C4-2B (cell line): ENCODE measurements around the gene PPP1R27.

Source experiments
- H3K27ac ChIP-seq: fragments of 450-650 bp; 2 replicates; pipeline ENCODE4 v1.5.1; 2017
- CTCF ChIP-seq: fragments of 450-650 bp; conservative IDR thresholded peaks from 2 replicates; pipeline ENCODE4 v1.5.1; 2017; ENCODE audit warnings: mild to moderate bottlenecking
- ZFX ChIP-seq: fragments of 450-650 bp; IDR thresholded peaks from 2 replicates; pipeline ENCODE4 v1.6.1; 2017

PPP1R27 gene

DNA sequence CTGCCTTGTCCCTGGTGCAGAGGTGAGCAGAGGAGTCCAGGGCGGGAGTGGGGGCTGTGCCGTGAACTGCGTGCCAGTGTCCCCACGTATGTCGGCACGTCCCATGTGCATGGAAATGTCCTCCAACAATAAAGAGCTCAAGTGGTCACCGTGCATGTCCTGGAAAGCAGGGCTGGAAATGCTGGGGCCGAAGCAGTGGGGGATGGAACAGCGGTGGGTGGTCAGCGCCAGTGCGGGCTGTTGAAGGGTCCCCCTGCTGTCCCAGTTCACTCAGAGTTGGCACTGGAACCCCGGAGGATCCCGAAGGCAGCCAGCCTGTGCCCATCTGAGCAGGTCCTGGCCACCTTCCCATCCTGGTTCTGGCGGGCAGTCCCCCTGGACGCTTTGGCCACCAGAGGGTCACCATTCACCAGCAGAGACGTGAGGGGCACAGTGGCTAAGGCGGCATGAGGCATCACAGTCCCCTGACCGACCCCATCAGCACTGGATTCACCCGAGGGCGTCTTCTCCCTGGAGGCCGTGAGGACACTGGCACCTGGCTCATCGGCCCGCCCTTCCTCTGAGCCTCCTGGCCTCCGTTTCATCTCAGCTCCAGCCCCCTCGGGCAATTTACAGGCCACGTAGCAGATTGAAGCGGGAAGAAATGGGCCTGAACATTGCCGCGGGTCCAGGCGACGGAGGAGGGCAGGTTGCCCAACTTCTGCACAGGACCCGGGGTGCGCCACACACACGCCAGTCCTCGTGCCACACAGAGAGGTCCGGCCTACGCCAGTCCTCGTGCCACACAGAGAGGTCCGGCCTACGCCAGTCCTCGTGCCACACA lies 20.8 kb downstream of the PPP1R27 start:
- H3K27ac ChIP-seq: no peak overlapping the region
- TF ChIP-seq CTCF: no peak
- TF ChIP-seq ZFX: no peak

DNA sequence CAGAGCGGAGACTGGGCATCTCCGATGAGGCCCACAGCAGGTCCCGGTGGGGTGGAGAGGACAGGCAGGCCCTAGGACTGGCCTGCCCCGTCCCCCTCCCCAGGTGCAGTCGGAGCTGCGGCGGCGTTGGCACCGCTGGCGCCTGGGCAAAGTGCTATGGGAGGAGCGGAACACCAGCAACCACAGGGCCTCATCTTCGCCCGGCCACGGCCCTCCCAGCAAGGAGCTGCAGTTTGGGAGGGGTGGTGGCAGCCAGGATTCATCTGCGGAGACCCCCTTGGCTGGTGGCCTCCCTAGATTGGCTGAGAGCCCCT lies 21.5 kb downstream of the PPP1R27 start:
- H3K27ac ChIP-seq: no peak overlapping the region
- no peak for TF ChIP-seq ZFX
- no peak for TF ChIP-seq CTCF

DNA sequence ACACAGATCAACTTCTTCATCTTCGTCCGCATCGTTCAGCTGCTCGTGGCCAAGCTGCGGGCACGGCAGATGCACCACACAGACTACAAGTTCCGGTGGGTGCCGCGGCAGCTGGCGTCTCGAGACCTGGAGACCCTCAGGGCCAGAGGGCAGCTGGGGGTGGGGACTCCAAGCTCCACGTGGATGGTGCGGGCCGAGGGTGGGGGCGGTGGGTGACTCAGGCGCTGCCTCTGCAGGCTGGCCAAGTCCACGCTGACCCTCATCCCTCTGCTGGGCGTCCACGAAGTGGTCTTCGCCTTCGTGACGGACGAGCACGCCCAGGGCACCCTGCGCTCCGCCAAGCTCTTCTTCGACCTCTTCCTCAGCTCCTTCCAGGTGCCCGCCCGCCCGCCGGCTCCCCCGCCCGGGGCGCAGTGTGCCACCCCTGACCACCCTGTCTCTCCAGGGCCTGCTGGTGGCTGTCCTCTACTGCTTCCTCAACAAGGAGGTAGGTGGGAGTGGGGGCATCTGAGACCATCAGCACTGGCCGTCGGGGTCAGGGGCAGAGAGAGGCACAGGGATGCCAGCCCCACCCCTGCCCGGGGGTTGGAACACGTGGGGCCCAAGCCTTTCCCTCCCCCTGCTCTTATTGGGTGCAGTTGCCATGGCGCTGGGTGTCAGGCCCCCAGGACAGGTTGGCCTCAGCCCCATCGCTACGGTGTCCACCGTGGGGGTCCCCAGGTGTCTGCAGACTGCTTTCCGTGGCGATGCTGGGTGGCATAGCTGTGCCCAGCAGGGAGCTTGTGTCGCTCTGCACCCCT lies 22.1 kb downstream of the PPP1R27 start:
- no peak for TF ChIP-seq ZFX
- TF ChIP-seq CTCF: no peak

GRCh38 chr17:81811705-81812570 lies 22.9 kb downstream of the PPP1R27 start:
- no peak for TF ChIP-seq CTCF
- no peak for TF ChIP-seq ZFX
- H3K27ac ChIP-seq: no peak overlapping the region

More for the DNA sequence above, 22.1 kb downstream of the PPP1R27 start:
- no peak overlapping the region for H3K27ac ChIP-seq

DNA sequence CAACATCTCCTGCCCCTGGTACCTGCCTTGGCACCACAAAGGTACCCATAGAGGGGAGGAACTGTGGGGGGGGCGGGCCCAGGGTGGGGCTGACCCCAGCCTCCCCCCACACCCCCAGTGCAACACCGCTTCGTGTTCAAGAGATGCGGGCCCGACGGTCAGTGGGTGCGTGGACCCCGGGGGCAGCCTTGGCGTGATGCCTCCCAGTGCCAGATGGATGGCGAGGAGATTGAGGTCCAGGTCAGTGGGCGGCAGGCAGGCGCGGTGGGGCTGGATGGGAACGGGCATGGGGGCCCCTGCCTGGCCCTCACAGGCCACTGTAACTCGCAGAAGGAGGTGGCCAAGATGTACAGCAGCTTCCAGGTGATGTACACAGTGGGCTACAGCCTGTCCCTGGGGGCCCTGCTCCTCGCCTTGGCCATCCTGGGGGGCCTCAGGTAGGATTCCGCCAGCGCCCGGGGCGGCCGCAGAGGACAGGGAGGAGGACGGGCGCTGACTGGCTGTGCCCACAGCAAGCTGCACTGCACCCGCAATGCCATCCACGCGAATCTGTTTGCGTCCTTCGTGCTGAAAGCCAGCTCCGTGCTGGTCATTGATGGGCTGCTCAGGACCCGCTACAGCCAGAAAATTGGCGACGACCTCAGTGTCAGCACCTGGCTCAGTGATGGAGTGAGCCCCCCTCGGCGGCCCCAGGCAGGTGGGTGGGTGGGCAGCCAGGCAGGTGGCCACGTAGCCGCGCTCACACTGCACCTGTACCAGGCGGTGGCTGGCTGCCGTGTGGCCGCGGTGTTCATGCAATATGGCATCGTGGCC lies 23.8 kb downstream of the PPP1R27 start:
- no peak overlapping the region for H3K27ac ChIP-seq
- no peak for TF ChIP-seq ZFX
- TF ChIP-seq CTCF: no peak

GRCh38 chr17:81810476-81810875 lies 24.4 kb downstream of the PPP1R27 start:
- TF ChIP-seq CTCF (no peak), ZFX (no peak)
- H3K27ac ChIP-seq: no peak overlapping the region
